Measurements from ENCODE around the gene SCGN.

The SCGN gene

GRCh38 chr6:25642667-25643328 lies 9.2 kb upstream of the SCGN start:
- DNase-seq (ENCODE audit: low read depth) = no peak
- TF ChIP-seq CTCF (IDR thresholded peaks at IDR 0.05; ENCODE audit: low read depth, low read length, missing control alignments) = no peak
- no peak overlapping the region for H3K4me3 ChIP-seq (ENCODE audit: low read depth, low read length)

GRCh38 chr6:25645916-25646315 lies 6.1 kb upstream of the SCGN start:
- no peak for DNase-seq (ENCODE audit: low read depth)
- no peak overlapping the region for H3K4me3 ChIP-seq (ENCODE audit: low read depth, low read length)
- no peak for TF ChIP-seq CTCF (IDR thresholded peaks at IDR 0.05; ENCODE audit: low read depth, low read length, missing control alignments)

GRCh38 chr6:25649611-25650010 lies 2.4 kb upstream of the SCGN start:
- no peak for DNase-seq (ENCODE audit: low read depth)
- no peak for TF ChIP-seq CTCF (IDR thresholded peaks at IDR 0.05; ENCODE audit: low read depth, low read length, missing control alignments)
- H3K4me3 ChIP-seq (ENCODE audit: low read depth, low read length) = no peak overlapping the region

- TF ChIP-seq CTCF (IDR thresholded peaks at IDR 0.05; ENCODE audit: low read depth, low read length, missing control alignments) = no peak
- DNase-seq (ENCODE audit: low read depth) = no peak
- H3K4me3 ChIP-seq (ENCODE audit: low read depth, low read length) = no peak overlapping the region
These were observed 3.7 kb downstream of the SCGN start for GRCh38 chr6:25655723-25656122.

GRCh38 chr6:25659633-25660368 lies 7.8 kb downstream of the SCGN start:
- no peak overlapping the region for H3K4me3 ChIP-seq (ENCODE audit: low read depth, low read length)
- TF ChIP-seq CTCF (IDR thresholded peaks at IDR 0.05; ENCODE audit: low read depth, low read length, missing control alignments) = no peak
- no peak for DNase-seq (ENCODE audit: low read depth)

- TF ChIP-seq CTCF (IDR thresholded peaks at IDR 0.05; ENCODE audit: low read depth, low read length, missing control alignments) = no peak
- no peak for DNase-seq (ENCODE audit: low read depth)
- H3K4me3 ChIP-seq (ENCODE audit: low read depth, low read length) = no peak overlapping the region
These were observed 8.5 kb downstream of the SCGN start for GRCh38 chr6:25660512-25660911.
